Ascending aorta (tissue), 2 donors: ENCODE data around the gene C1orf21. TPM values are rescaled to one million over a fixed set of nuclear protein-coding genes. Genes with fewer than 3 reads are reported as not detected.

Source experiments
- DNase-seq, 2 donors: peaks; one replicate each; pipeline ENCODE4 v3.0.0-alpha.2; 2019; ENCODE audit warnings: low spot score in 2 of 2
- H3K27ac ChIP-seq, 2 donors: fragments of 200-600 bp; sonication (generic); one replicate each; pipeline ENCODE4 v1.5.1; 2016 to 2017; ENCODE audit warnings: mild to moderate bottlenecking in 1 of 2
- H3K27me3 ChIP-seq: fragments of 200-600 bp; sonication (generic); one replicate; pipeline ENCODE4 v1.5.1; 2017
- H3K36me3 ChIP-seq, 2 donors: fragments of 200-600 bp; sonication (generic); one replicate each; pipeline ENCODE4 v1.5.1; 2016
- H3K4me1 ChIP-seq, 2 donors: fragments of 200-600 bp; sonication (generic); one replicate each; pipeline ENCODE4 v1.5.1; 2016 to 2017; ENCODE audit warnings: mild to moderate bottlenecking in 1 of 2
- H3K4me3 ChIP-seq, 2 donors: fragments of 200-600 bp; sonication (generic); one replicate each; pipeline ENCODE4 v1.5.1; 2016 to 2017; ENCODE audit warnings: mild to moderate bottlenecking in 1 of 2
- H3K9me3 ChIP-seq, 2 donors: fragments of 200-600 bp; sonication (generic); one replicate each; pipeline ENCODE4 v1.5.1; 2016
- CTCF ChIP-seq, 3 experiments: fragments of 200-600 bp in 2 of 3; fragments of 450-650 bp in 1 of 3; sonication (generic) in 2 of 3; IDR thresholded peaks; one replicate each; pipeline ENCODE4 v1.5.1; 2016 to 2019; ENCODE audit warnings: antibody characterized with exemption in 3 of 3, mild to moderate bottlenecking in 1 of 3, moderate library complexity in 1 of 3
- intact Hi-C: fragments of 100-400 bp; cut with DNase I; formaldehyde crosslinking; loops from one replicate; pipeline ENCODE4 v1.15.1; 2023
- total RNA-seq: library from RNA; depleted of rRNA; stranded (reverse); fragments of >200 nt; gene quantifications from one replicate; pipeline ENCODE4 v1.1.0, GENCODE V29; 2016

The C1orf21 gene
- total RNA-seq, 1 donor from 2014 or later = 21.8 TPM

DNA sequence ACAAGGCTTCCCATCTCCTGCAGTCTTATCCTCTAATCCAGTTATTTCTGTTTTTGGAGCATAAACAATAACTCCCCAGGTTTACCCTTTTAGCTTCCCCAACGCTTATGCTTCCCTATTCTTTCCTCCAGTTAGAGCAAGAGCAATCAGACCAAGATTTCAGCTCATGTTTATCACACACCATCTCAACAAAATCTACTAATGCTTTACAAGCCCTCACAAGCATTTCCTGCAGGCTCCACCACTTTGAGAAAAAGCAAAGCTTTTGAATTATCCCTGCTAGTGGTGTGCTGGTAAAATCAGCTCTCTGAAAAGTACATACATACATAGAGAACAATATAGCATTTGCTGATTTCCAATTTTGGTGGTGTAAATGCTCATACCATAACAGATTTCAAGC is 275.0 kb downstream of the C1orf21 start:
- no peak for TF ChIP-seq CTCF (IDR thresholded peaks at IDR 0.05)
- H3K27me3 ChIP-seq = no peaks in the 10 kb centered on the region
- H3K36me3 ChIP-seq = no peaks in the 10 kb centered on the region
- peaks cover 0 to 8% of the 10 kb centered on the region in 2 donors for H3K4me1 ChIP-seq
- DNase-seq = no peak
- H3K27ac ChIP-seq = no peak overlapping the region
- H3K9me3 ChIP-seq = no peaks in the 10 kb centered on the region
- intact Hi-C loops = loop anchor here (5.0 to 10.0 kb wide), 4 partner anchors 54 to 417 kb away; partner anchors contain the start of gene C1orf21
- H3K4me3 ChIP-seq = no peak overlapping the region

DNA sequence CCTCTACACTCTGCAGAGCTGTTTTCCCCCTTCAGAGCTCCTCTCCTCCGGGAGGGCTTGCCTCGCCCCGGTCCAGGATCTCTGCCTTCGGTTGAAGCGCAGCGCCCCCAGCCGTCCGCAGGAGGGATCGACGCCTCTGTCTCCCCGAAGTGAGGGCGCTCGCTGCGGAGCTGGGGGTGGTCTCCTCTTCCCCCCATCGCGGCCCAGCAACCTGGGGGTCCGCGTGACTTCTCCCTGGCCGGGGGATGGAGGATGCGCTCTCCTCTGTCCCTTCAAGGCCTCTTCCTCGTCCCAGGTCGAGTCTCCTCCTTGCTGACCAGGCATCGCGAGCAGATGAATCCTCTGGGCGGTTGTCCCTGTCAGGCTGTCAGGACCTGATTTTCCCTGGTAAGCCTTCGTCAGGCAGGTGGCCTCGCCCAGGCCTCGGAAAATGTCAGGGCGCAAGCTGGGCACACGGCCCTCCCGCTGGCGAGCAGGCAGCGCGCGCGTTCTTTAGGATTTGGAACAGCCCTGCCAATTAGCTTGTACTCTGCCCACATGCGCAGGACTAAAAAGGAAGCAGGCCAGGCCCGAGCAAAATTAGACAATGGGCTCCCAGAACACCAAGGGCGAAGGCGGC is 277.3 kb downstream of the C1orf21 start:
- H3K4me3 ChIP-seq = peak overlapping the region; percentile 46 to 55
- no peaks in the 10 kb centered on the region for H3K36me3 ChIP-seq
- H3K27ac ChIP-seq = no peak overlapping the region
- no peaks in the 10 kb centered on the region for H3K27me3 ChIP-seq
- peak; percentile 89 to 97 (median 96) for TF ChIP-seq CTCF (IDR thresholded peaks at IDR 0.05)
- no peaks in the 10 kb centered on the region for H3K9me3 ChIP-seq
- peaks cover 0 to 8% of the 10 kb centered on the region in 2 donors for H3K4me1 ChIP-seq
- intact Hi-C loops = loop anchor here (1.0 to 10.0 kb wide), 5 partner anchors 57 to 589 kb away; partner anchors contain the start of gene C1orf21
- peak in 1 of 2 donors; percentile 82 for DNase-seq

- Histone ChIP-seq H3K27ac (no peak overlapping the region), H3K9me3 (no peaks in the 10 kb centered on the region), H3K36me3 (no peaks in the 10 kb centered on the region), H3K4me3 (peak overlapping the region in 1 of 2 donors; percentile 46), H3K27me3 (no peaks in the 10 kb centered on the region), H3K4me1 (peaks cover 0 to 8% of the 10 kb centered on the region in 2 donors)
- no peak for TF ChIP-seq CTCF (IDR thresholded peaks at IDR 0.05)
- intact Hi-C loops = loop anchor here (1.0 to 10.0 kb wide), 5 partner anchors 57 to 589 kb away; partner anchors contain the start of gene C1orf21
- no peak for DNase-seq
Measured at GRCh38 chr1:184664661-184665060, 277.8 kb downstream of the C1orf21 start.

DNA sequence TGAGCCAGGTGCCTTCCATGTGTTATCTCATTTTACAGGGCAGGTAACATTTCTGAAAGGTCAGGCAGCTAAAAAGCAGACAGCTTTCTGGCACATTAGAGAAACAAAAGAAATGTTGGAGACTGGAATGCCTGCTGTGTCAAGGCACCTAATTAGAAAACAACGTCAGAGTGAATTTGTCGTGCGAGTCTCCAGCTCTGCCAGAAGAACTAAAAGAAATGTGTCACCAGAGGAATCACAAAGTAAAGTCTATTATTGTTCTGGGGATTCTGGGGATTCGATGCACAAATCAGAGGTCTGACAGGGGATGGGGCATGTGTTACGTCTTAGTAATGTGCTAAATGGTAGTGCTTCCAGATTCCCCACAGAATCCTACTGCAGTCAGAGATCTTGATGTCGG is 278.5 kb downstream of the C1orf21 start:
- no peak overlapping the region for H3K4me3 ChIP-seq
- H3K9me3 ChIP-seq = no peaks in the 10 kb centered on the region
- H3K36me3 ChIP-seq = no peaks in the 10 kb centered on the region
- intact Hi-C loops = loop anchor here (10.0 kb wide), 1 partner anchor 421 kb away; no protein-coding TSS in a partner anchor
- no peak for TF ChIP-seq CTCF (IDR thresholded peaks at IDR 0.05)
- no peaks in the 10 kb centered on the region for H3K27me3 ChIP-seq
- no peak for DNase-seq
- H3K4me1 ChIP-seq = peaks cover 0 to 8% of the 10 kb centered on the region in 2 donors
- no peak overlapping the region for H3K27ac ChIP-seq

DNA sequence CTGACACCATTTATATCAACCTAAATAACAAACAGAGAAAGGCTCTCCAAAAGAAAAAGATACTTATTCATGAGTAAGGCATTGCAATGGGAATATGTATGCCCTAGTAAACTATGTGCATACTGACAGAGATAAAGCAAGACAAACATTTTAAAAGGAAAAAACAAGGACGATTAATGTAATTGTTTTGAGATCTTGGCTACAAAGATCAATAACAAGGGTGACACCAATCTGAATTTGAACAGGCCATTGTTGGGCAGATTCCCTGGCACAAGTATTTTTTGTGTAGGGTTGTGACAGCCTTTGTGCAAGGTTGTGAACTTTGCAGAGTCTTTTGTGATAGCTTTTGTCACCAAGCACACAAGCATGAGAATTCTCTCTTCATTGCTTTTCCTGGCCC is 282.6 kb downstream of the C1orf21 start:
- H3K4me3 ChIP-seq = no peak overlapping the region
- no peaks in the 10 kb centered on the region for H3K27me3 ChIP-seq
- H3K27ac ChIP-seq = no peak overlapping the region
- no peaks in the 10 kb centered on the region for H3K9me3 ChIP-seq
- H3K4me1 ChIP-seq = no peaks in the 10 kb centered on the region
- DNase-seq = no peak
- no peak for TF ChIP-seq CTCF (IDR thresholded peaks at IDR 0.05)
- H3K36me3 ChIP-seq = no peaks in the 10 kb centered on the region
- intact Hi-C loops = loop anchor here (10.0 kb wide), 1 partner anchor 425 kb away; no protein-coding TSS in a partner anchor
